ENCODE measurements around the gene DLGAP3.
"Not testable (repeated sequence)": the region's sequence is repeated elsewhere in the genome, so short reads cannot be mapped to it uniquely, and the experiment has no call there.

Gene DLGAP3

GRCh38 chr1:34929497-34929852, at the start of gene DLGAP3:
Gene DLGAP3 (minus strand): TSS chr1:34929650. CDS start chr1:34905383, 24,267 bp downstream.
- no peak for DNase-seq (ENCODE audit: low read depth)

- DNase-seq (ENCODE audit: low read depth): no peak
These were observed 49.5 kb upstream of the DLGAP3 start for GRCh38 chr1:34978921-34979320.

DNA sequence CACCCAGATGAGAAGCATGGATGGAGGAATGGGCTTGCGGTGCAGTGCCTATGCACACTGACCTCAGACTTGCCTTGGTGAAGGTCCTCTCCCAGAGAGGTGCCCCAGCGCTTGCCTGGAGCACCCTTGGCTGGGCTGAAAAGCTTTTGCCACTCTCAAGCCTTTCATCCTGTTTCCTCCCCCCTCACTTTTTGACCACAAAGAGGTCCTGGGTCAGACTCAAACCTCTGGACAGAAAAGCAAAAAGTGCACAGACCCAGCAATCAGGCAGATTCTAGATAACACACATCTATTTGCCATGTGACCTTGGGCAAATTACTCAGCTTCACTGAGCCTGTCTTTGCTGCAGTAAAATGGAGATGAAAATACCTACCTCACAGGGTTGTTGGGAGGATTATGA, 48.4 kb upstream of the DLGAP3 start:
- no peak for DNase-seq (ENCODE audit: low read depth)

DNA sequence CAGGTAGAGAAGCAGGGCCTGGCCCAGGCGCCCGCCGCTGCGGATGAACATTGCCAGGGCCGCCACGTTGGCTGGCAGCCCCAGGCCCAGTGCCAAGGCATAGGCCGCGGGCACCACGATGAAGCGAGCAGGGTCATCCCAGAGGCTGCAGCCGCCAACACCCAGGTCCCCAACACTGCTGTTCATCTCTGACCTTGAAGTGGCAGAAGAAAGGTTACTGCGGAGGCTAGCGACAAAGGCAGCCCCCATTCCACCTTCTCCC, 47.7 kb upstream of the DLGAP3 start:
- no peak for DNase-seq (ENCODE audit: low read depth)

GRCh38 chr1:34976384-34977209, 47.1 kb upstream of the DLGAP3 start:
- no peak for DNase-seq (ENCODE audit: low read depth)

- no peak for DNase-seq (ENCODE audit: low read depth)
These were observed 46.3 kb upstream of the DLGAP3 start for GRCh38 chr1:34975771-34976170.

DNA sequence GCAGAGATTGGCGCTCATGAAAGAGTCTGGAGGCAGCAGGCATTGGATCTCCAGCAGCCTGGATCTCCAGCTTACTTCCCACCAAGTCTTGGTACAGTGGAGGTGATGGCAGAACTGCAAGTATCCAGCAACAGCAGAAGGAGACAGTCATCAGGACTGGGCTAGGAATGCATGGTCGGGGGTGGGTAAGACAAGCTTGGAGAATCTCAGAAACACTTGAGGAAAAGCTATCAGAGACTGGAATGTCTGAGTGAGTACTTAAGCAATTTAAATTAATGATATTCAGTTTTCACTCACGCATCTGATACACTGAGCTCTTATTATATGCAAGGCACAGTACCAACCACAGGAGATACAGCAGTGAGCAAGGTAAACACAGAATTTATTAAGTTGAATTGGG, 45.9 kb upstream of the DLGAP3 start:
- DNase-seq (ENCODE audit: low read depth): no peak

DNA sequence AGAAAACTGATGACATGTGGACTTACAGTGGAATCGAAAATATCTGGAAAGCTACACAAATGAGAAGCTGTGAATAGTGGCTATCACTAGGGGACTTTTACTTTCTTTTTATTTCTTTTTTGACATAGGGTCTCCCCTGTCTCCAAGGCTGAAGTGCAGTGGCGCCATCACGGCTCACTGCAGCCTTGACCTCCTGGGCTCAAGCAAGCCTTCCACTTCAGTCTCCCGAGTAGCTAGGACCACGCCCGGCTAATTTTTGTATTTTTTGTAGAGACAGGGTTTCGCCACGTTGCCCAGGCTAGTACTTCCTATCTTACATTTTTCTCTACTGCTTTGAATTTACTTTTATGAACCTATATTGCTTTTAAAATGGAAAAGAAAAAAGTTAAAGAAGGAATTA, 45.2 kb upstream of the DLGAP3 start:
- DNase-seq (ENCODE audit: low read depth): no peak

GRCh38 chr1:34973326-34973725, 43.9 kb upstream of the DLGAP3 start:
- no peak for DNase-seq (ENCODE audit: low read depth)

DNA sequence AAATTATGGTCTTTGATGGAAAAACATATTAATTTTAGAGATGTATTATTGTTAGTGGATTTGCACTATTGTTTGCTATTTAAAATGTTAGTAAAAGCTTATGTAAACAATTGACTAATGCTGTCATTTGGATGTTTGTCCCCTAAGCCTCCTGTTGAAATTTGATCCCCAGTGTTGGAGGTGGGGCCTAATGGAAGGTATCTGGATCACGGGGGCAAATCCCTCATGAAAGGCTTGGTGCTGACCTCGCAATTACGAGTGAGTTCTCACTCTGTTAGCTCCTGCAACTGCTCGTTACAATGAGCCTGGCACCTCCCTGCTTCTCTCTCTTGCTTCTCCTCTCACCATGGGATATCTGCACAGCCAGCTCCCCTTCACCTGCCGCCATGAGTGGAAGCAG, 41.4 kb upstream of the DLGAP3 start:
- no peak for DNase-seq (ENCODE audit: low read depth)

DNA sequence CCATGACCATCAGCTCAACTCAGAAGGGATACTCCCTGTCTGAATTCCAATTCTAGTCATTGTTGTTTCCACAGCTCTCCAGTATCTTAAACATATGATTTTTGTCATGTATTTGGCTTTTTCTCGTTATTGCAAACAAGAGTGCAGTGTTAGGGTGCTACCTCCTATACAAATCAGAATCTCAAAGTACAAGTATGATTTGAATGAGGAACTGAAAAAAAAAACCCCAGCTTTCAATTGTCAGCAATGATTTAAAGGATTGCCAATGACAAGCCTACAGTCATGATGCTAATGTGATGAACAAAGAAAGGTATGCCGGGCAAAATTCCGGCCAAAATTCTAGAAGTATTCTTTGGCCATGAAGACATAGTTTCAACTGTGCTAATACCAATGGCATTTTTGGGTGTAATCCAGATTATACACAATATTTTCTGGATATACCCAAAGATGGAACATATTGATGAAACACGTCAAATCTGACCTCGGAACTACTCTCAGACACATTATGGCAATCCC, 40.8 kb upstream of the DLGAP3 start:
- no peak for DNase-seq (ENCODE audit: low read depth)

- DNase-seq (ENCODE audit: low read depth): not testable (repeated sequence)
These were observed 38.8 kb upstream of the DLGAP3 start for GRCh38 chr1:34968297-34968696.

- not testable (repeated sequence) for DNase-seq (ENCODE audit: low read depth)
These were observed 38.2 kb upstream of the DLGAP3 start for GRCh38 chr1:34967672-34968071.

- DNase-seq (ENCODE audit: low read depth): no peak
These were observed 36.1 kb upstream of the DLGAP3 start for GRCh38 chr1:34965597-34965996.

- DNase-seq (ENCODE audit: low read depth): no peak
These were observed 21.0 kb upstream of the DLGAP3 start for GRCh38 chr1:34950428-34950827.

- DNase-seq (ENCODE audit: low read depth): not testable (repeated sequence)
These were observed 19.3 kb upstream of the DLGAP3 start for GRCh38 chr1:34948739-34949138.

DNA sequence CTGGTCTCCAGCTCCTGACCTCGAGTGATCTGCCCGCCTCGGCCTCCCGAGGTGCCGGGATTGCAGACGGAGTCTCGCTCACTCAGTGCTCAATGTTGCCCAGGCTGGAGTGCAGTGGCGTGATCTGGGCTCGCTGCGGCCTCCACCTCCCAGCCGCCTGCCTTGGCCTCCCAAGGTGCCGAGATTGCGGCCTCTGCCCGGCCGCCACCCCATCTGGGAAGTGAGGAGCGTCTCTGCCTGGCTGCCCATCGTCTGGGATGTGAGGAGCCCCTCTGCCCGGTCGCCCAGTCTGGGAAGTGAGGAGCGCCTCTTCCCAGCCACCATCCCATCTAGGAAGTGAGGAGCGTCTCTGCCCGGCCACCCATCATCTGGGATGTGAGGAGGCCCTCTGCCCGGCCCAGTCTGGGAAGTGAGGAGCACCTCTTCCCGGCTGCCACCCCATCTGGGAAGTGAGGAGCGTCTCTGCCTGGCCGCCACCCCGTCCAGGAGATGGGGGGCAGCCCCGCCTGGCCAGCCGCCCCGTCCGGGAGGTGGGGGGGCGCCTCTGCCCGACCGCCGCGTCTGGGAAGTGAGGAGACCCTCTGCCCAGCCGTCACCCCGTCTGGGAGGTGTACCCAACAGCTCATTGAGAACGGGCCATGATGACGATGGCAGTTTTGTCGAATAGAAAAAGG, 18.3 kb upstream of the DLGAP3 start:
- DNase-seq (ENCODE audit: low read depth): not testable (repeated sequence)

DNA sequence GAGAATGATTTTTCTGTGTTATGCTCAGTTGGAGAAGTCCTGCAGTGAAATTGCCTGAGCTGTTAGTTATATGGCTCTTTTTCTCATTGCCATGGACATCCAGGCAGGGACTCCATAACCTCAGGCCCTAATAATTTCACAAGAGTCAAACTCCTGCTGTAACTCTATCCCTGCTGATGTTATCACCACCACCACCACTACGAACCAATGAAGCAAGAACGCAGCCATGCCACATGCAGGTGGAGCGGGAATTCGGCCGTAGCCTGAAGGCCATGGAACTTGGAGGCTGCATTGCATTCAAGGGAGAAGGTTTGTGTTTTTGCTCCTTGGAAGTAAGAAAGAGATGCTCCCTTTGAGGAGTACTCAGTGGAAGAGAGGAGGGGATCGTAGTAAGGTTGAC, 16.8 kb upstream of the DLGAP3 start:
- no peak for DNase-seq (ENCODE audit: low read depth)

DNA sequence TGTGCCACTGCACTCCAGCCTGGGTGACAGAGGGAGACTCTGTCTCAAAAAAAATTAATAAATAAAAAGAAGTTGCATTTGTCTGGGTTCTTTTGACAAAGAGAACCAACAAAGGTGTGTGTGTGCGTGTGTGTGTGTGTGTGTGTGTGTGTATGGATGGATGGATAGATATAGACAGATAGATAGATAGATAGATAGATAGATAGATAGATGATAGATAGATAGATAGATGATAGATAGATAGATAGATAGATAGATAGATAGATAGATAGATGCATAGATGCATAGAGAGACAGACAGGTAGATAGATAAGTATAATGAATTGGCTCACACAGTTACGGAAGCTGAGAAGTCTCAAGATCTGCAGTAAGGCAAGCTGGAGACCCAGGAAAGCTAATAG, 12.3 kb upstream of the DLGAP3 start:
- DNase-seq (ENCODE audit: low read depth): not testable (repeated sequence)

GRCh38 chr1:34930702-34931071, 1.2 kb upstream of the DLGAP3 start:
- DNase-seq (ENCODE audit: low read depth): no peak

DNA sequence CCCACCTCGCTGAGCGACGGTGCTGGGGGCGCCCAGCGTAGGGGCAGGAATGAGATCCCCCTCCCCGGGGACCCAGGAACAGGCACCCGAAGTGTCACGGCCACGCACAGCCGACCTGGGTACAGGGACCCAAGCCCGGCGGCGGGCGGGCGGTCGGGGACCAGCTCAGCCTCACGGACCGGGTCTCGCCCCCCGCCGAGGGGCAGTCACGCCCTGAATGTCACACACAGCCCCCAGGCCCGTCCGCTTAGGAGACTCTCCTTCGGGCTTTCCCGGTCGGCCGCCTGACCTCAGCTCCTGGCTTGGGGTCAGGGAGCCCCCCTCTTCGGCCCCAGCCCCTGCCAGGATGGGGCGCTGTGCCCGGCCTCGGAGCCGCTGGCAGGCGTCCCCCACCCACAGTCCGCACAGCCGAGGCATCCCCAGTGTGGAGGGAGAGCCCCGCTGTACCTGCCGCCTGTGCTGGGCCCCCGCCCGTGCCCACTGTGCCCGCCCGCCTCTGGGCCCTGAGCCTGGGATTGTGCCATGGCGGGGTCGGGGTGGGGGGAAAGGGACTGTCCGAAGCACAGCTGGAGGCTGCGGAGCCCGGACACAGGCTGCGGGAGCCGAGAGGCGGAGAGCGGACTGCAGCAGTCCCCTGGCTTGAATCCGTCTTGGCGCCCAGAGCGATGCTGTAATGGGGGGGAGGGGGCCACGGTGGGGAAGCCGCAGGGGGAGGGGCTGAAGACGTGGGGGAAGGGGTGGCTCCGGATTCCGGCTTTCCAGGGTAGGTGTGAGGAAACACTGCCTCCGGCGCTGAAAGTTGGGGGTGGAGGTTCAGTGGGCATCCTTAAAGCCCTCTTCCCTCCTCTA, 627 bp upstream of the DLGAP3 start:
- DNase-seq (ENCODE audit: low read depth): no peak

DNA sequence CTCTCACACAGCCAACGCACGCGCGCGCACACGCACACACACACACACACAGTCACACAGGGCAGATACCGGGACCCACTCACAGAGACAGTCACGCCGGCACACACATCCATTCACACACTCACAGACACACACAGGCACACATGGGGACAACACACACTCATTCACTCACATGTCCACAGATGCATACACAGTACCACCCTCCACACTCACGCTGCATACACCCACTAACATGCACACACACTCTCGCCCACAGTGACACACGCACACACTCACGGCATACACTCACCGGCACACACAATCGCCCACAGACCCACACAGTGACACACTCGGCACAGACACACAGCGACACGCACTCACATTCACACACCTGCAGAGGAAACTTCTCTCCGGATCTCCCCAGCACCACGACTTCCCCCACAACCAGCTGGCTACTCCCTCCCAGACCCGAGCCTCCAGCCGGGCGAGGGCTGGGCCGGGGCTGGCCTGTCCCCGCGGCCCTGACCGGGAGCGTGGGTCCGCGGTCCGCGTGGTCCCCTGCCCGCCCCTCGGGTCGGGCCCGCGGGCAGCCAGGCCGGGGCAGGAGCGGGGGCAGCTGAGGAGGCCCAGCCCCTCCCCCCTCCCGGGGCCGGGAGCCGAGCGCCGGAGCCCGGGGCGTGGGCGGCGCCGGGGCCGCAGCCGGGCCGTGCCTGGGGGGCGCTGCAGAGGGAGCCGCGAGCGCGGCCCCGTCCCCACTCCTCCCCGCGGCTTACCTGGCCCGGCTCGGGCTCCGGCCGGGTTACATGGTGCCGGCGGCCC, 552 bp downstream of the DLGAP3 start:
- DNase-seq (ENCODE audit: low read depth): no peak

Data from ELR (cell line).